ENCODE results near the gene S1PR5.

GRCh38 chr19:10503002-10503789 lies 14.1 kb downstream of the S1PR5 start, which contains the start of gene KEAP1:
- TF ChIP-seq, protein P1, sequence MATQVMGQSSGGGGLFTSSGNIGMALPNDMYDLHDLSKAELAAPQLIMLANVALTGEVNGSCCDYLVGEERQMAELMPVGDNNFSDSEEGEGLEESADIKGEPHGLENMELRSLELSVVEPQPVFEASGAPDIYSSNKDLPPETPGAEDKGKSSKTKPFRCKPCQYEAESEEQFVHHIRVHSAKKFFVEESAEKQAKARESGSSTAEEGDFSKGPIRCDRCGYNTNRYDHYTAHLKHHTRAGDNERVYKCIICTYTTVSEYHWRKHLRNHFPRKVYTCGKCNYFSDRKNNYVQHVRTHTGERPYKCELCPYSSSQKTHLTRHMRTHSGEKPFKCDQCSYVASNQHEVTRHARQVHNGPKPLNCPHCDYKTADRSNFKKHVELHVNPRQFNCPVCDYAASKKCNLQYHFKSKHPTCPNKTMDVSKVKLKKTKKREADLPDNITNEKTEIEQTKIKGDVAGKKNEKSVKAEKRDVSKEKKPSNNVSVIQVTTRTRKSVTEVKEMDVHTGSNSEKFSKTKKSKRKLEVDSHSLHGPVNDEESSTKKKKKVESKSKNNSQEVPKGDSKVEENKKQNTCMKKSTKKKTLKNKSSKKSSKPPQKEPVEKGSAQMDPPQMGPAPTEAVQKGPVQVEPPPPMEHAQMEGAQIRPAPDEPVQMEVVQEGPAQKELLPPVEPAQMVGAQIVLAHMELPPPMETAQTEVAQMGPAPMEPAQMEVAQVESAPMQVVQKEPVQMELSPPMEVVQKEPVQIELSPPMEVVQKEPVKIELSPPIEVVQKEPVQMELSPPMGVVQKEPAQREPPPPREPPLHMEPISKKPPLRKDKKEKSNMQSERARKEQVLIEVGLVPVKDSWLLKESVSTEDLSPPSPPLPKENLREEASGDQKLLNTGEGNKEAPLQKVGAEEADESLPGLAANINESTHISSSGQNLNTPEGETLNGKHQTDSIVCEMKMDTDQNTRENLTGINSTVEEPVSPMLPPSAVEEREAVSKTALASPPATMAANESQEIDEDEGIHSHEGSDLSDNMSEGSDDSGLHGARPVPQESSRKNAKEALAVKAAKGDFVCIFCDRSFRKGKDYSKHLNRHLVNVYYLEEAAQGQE (IDR thresholded peaks at IDR 0.05; ENCODE audit: insufficient read depth in 1 of 2, low read depth in 2 of 2, low read length in 2 of 2): no peak
- TF ChIP-seq POLR2AphosphoS5 (IDR thresholded peaks at IDR 0.05; ENCODE audit: low read depth, low read length): no peak
